GM12878 (cell line): ENCODE data around the gene SEC62. TPM values are rescaled to one million over a fixed set of nuclear protein-coding genes. Genes with fewer than 3 reads are reported as not detected.

Experiments used
- ATAC-seq: fragments of 200-7000 bp; cut with Tn5 transposase; 3 replicates; pipeline ENCODE4 v1.9.1; 2020; ENCODE audit warnings: mild to moderate bottlenecking, moderate library complexity
- BruUV-seq: library from RNA; stranded (reverse); fragments of 400-500 nt; replicated peaks from 2 replicates; lab custom pipeline; 2021; lab: Mats Ljungman, UMichigan
- CTCF ChIA-PET: fragments of 300-600 bp; sonication (Branson Sonifier 250); formaldehyde crosslinking; extraction: SDS; loops from one replicate; lab custom pipeline; 2021; ENCODE audit warnings: inconsistent platforms; lab: Yijun Ruan, JAX
- POLR2A ChIA-PET: fragments of 350-600 bp; formaldehyde crosslinking; extraction: SDS; loops from one replicate; lab custom pipeline; 2021; ENCODE audit warnings: inconsistent platforms; lab: Charles Lee
- RAD21 ChIA-PET: fragments of 300-600 bp; sonication (Branson Sonifier 250); formaldehyde crosslinking; loops from one replicate; lab custom pipeline; 2023; ENCODE audit warnings: antibody characterized with exemption; ENCODE audit not compliant: unreplicated experiment; lab: Charles Lee
- SMC1A ChIA-PET: fragments of 300-600 bp; sonication (Branson Sonifier 250); formaldehyde crosslinking; loops from one replicate; lab custom pipeline; 2023; ENCODE audit not compliant: unreplicated experiment, uncharacterized antibody; lab: Charles Lee
- DNase-seq: peaks from one replicate; pipeline ENCODE4 v3.0.0-alpha.2; 2011; ENCODE audit warnings: low read depth, low spot score
- FAIRE-seq: peaks from 3 replicates; lab custom pipeline; 2011; peaks lifted over from hg19 to GRCh38; lab: Jason Lieb, UNC
- H2AFZ ChIP-seq: 2 replicates; pipeline ENCODE4 v1.6.0; 2011; ENCODE audit warnings: low read depth, low read length, control low read depth; ENCODE audit not compliant: control insufficient read depth
- H3K27ac ChIP-seq: 2 replicates; pipeline ENCODE4 v1.5.1; 2011; ENCODE audit warnings: control low read depth; ENCODE audit not compliant: control insufficient read depth, insufficient read depth
- H3K27me3 ChIP-seq, 2 experiments: replicated peaks in 1 of 2; 2 replicates each; pipeline versions ENCODE4 v1.6.0 to v1.6.1; 2011; ENCODE audit warnings: low read length in 1 of 2; ENCODE audit not compliant: control insufficient read depth in 2 of 2, insufficient read depth in 2 of 2
- H3K36me3 ChIP-seq, 2 experiments: 2 replicates each; pipeline ENCODE4 v1.5.1; 2011; ENCODE audit warnings: low read length in 1 of 2; ENCODE audit not compliant: control insufficient read depth in 2 of 2, insufficient read depth in 2 of 2
- H3K4me1 ChIP-seq: 2 replicates; pipeline ENCODE4 v1.6.1; 2011; ENCODE audit warnings: mild to moderate bottlenecking, low read length, moderate library complexity, mixed read lengths; ENCODE audit not compliant: control insufficient read depth, insufficient read depth
- H3K4me2 ChIP-seq: 2 replicates; pipeline ENCODE4 v1.6.0; 2011; ENCODE audit warnings: control low read depth; ENCODE audit not compliant: control insufficient read depth, insufficient read depth
- H3K4me3 ChIP-seq: fragments of 200-600 bp; sonication (generic); 2 replicates; pipeline ENCODE4 v1.5.1; 2016
- H3K79me2 ChIP-seq: 2 replicates; pipeline ENCODE4 v1.6.0; 2011; ENCODE audit warnings: low read length; ENCODE audit not compliant: control insufficient read depth, insufficient read depth
- H3K9ac ChIP-seq: 2 replicates; pipeline ENCODE4 v1.8.0; 2011; ENCODE audit warnings: low read length, control low read depth, mixed read lengths; ENCODE audit not compliant: control insufficient read depth, insufficient read depth
- H3K9me3 ChIP-seq: replicated peaks from 3 replicates; pipeline ENCODE4 v1.5.1; 2011; ENCODE audit warnings: mild to moderate bottlenecking, low read length; ENCODE audit not compliant: control insufficient read depth, insufficient read depth
- H4K20me1 ChIP-seq: 2 replicates; pipeline ENCODE4 v1.6.0; 2011; ENCODE audit not compliant: control insufficient read depth, insufficient read depth
- E4F1 ChIP-seq: fragments of 450-650 bp; IDR thresholded peaks from 2 replicates; pipeline ENCODE4 v1.6.1; 2018; ENCODE audit warnings: borderline replicate concordance, mild to moderate bottlenecking; ENCODE audit not compliant: partially characterized antibody
- EED ChIP-seq: sonication (generic); IDR thresholded peaks from 2 replicates; pipeline ENCODE4 v1.6.1; 2016; ENCODE audit warnings: antibody characterized with exemption, low read depth
- EZH2 ChIP-seq: IDR thresholded peaks from 2 replicates; pipeline ENCODE4 v1.6.1; 2012; ENCODE audit warnings: low read depth, mild to moderate bottlenecking, control low read depth, inconsistent platforms, low read length, borderline replicate concordance; ENCODE audit not compliant: control insufficient read depth
- JUND ChIP-seq: IDR thresholded peaks from 2 replicates; pipeline ENCODE4 v1.6.1; 2012; ENCODE audit warnings: low read depth, mild to moderate bottlenecking, low read length, improper control_type of control experiment, moderate library complexity
- MEF2A ChIP-seq: IDR thresholded peaks from 2 replicates; pipeline ENCODE4 v1.6.1; 2011; ENCODE audit warnings: low read depth, mild to moderate bottlenecking, low read length, moderate library complexity; ENCODE audit not compliant: insufficient read depth
- MTA2 ChIP-seq: fragments of 450-650 bp; IDR thresholded peaks from 2 replicates; pipeline ENCODE4 v1.6.1; 2016; ENCODE audit warnings: low read depth, mild to moderate bottlenecking, moderate library complexity
- NFXL1 ChIP-seq: fragments of 450-650 bp; IDR thresholded peaks from 2 replicates; pipeline ENCODE4 v1.6.1; 2017; ENCODE audit warnings: antibody characterized with exemption, mild to moderate bottlenecking, borderline replicate concordance
- NRF1 ChIP-seq: conservative IDR thresholded peaks from 2 replicates; pipeline ENCODE4 v1.6.1; 2011; ENCODE audit warnings: mild to moderate bottlenecking, low read depth, low read length, improper control_type of control experiment
- PAX8 ChIP-seq: fragments of 450-650 bp; IDR thresholded peaks from 2 replicates; pipeline ENCODE4 v1.6.1; 2017; ENCODE audit warnings: mild to moderate bottlenecking, moderate library complexity
- REST ChIP-seq: IDR thresholded peaks from 2 replicates; pipeline ENCODE4 v1.6.1; 2012; ENCODE audit warnings: mild to moderate bottlenecking, low read depth, low read length
- RUNX3 ChIP-seq: IDR thresholded peaks from 2 replicates; pipeline ENCODE4 v1.6.1; 2012; ENCODE audit warnings: low read length, inconsistent platforms
- SREBF1 ChIP-seq: IDR thresholded peaks from 2 replicates; pipeline ENCODE4 v1.6.1; 2012; ENCODE audit warnings: mild to moderate bottlenecking, low read length
- YY1 ChIP-seq: IDR thresholded peaks from 2 replicates; pipeline ENCODE4 v1.6.1; 2011; ENCODE audit warnings: low read depth, mild to moderate bottlenecking, low read length
- ZBED1 ChIP-seq: IDR thresholded peaks from 2 replicates; pipeline ENCODE4 v1.6.1; 2016; ENCODE audit warnings: borderline replicate concordance
- WGBS: methylation state at CpG from one replicate; pipeline ENCODE4 v1.1.6; 2016; ENCODE audit warnings: low lambda C conversion rate; ENCODE audit not compliant: insufficient replicate concordance, insufficient coverage; ENCODE audit errors: missing lambda C conversion rate; 5-methylcytosine and 5-hydroxymethylcytosine counted together
- in situ Hi-C: fragments of 300-500 bp; cut with MboI; formaldehyde crosslinking; loops from 9 replicates; pipeline ENCODE4 v1.14.3; 2018; ENCODE audit warnings: mixed read lengths
- intact Hi-C: fragments of 100-400 bp; cut with micrococcal nuclease; formaldehyde crosslinking; loops from one replicate; pipeline ENCODE4 v1.14.2; 2022; ENCODE audit not compliant: unreplicated experiment
- polyA plus RNA-seq, 11 experiments: library from polyadenylated mRNA; depleted of rRNA in 4 of 11; unstranded in 6 of 11; stranded (reverse) in 5 of 11; fragments of >200 nt; fragmentation: Nextera tagmentation in 4 of 11; fragmentation: Illumina TruSeq in 1 of 11; extraction: Ambion mirVana in 4 of 11; extraction: Trizol in 1 of 11; gene quantifications; 1 replicate in 1 of 11; 2 replicates in 10 of 11; pipeline versions ENCODE4 v1.2.1 to v1.2.3, GENCODE V29; 2011 to 2016; ENCODE audit warnings: inconsistent platforms in 2 of 11, missing spikeins in 2 of 11, low read depth in 1 of 11
- total RNA-seq, 4 experiments: library from RNA; depleted of rRNA in 3 of 4; stranded (reverse); fragments of >200 nt in 3 of 4; fragmentation: Illumina TruSeq in 1 of 4; extraction: Trizol in 1 of 4; gene quantifications; 2 replicates each; pipeline versions ENCODE4 v1.2.1 to v1.2.3, GENCODE V29; 2013 to 2021

Gene SEC62
- total and polyA plus RNA-seq, 10 of the 15 experiments (the other 5 are each of a cell fraction or from before 2014, with no cell fraction given): 25.6 to 270 (median 94.8) TPM

GRCh38 chr3:170003881-170004356 lies 37.3 kb downstream of the SEC62 start:
- no peaks in the 10 kb centered on the region for H3K36me3 ChIP-seq
- intact Hi-C loops (no loop called here), in situ Hi-C loops (no loop called here)
- H4K20me1 ChIP-seq: no peaks in the 10 kb centered on the region
- POLR2A ChIA-PET: no interaction called here
- 100% methylated on average over 2 of the region's 2 CpGs for WGBS
- peaks cover 24% of the 10 kb centered on the region for H3K4me1 ChIP-seq
- H3K9ac ChIP-seq: no peak overlapping the region
- no peaks in the 10 kb centered on the region for H3K9me3 ChIP-seq
- SMC1A ChIA-PET: no interaction called here
- FAIRE-seq: no peak
- no TSS peak for BruUV-seq
- RAD21 ChIA-PET: no interaction called here
- no peak for DNase-seq
- ATAC-seq: no peak
- no peak overlapping the region for H2AFZ ChIP-seq
- CTCF ChIA-PET: interaction anchor here (0.5 to 1.2 kb wide), 3 partner anchors 37 to 176 kb away, joined by 3 to 5 read pairs (median 3); partner anchors contain the start of gene SEC62
- H3K79me2 ChIP-seq: no peaks in the 10 kb centered on the region
- H3K4me3 ChIP-seq: no peak overlapping the region
- H3K27ac ChIP-seq: no peak overlapping the region
- TF ChIP-seq SREBF1: no peak
- TF ChIP-seq MTA2: no peak
- no peak for TF ChIP-seq NFXL1
- no peak for TF ChIP-seq MEF2A
- no peak for TF ChIP-seq NRF1
- no peak for TF ChIP-seq PAX8
- no peak for TF ChIP-seq E4F1
- TF ChIP-seq RUNX3: no peak
- TF ChIP-seq EZH2: no peak
- no peak for TF ChIP-seq JUND
- TF ChIP-seq YY1: no peak
- TF ChIP-seq EED: no peak
- TF ChIP-seq ZBED1: no peak
- no peak for TF ChIP-seq REST
- H3K4me2 ChIP-seq: no peak overlapping the region
- no peaks in the 10 kb centered on the region for H3K27me3 ChIP-seq
